ENCODE data around the gene TCF7L2.

The TCF7L2 gene

GRCh38 chr10:112966194-112966855 is 16.3 kb downstream of the TCF7L2 start:
- no peak for DNase-seq (ENCODE audit: low spot score)

- no peak for DNase-seq (ENCODE audit: low spot score)
Measured at GRCh38 chr10:112967200-112967599, 17.2 kb downstream of the TCF7L2 start.

- DNase-seq (ENCODE audit: low spot score), result no peak
Measured at GRCh38 chr10:112969131-112969530, 19.1 kb downstream of the TCF7L2 start.

GRCh38 chr10:112969542-112969941 is 19.5 kb downstream of the TCF7L2 start:
- DNase-seq (ENCODE audit: low spot score), result no peak

- no peak for DNase-seq (ENCODE audit: low spot score)
Measured at GRCh38 chr10:112970021-112970420, 20.0 kb downstream of the TCF7L2 start.

- no peak for DNase-seq (ENCODE audit: low spot score)
Measured at GRCh38 chr10:112972606-112973005, 22.6 kb downstream of the TCF7L2 start.

GRCh38 chr10:112973046-112973445 is 23.0 kb downstream of the TCF7L2 start:
- DNase-seq (ENCODE audit: low spot score), result no peak

GRCh38 chr10:112973805-112974204 is 23.8 kb downstream of the TCF7L2 start:
- no peak for DNase-seq (ENCODE audit: low spot score)

- DNase-seq (ENCODE audit: low spot score), result no peak
Measured at GRCh38 chr10:112977426-112977898, 27.4 kb downstream of the TCF7L2 start.

GRCh38 chr10:112979927-112980326 is 29.9 kb downstream of the TCF7L2 start:
- DNase-seq (ENCODE audit: low spot score), result no peak

GRCh38 chr10:112980937-112981336 is 30.9 kb downstream of the TCF7L2 start:
- no peak for DNase-seq (ENCODE audit: low spot score)

- DNase-seq (ENCODE audit: low spot score), result no peak
Measured at GRCh38 chr10:112981553-112981952, 31.5 kb downstream of the TCF7L2 start.

GRCh38 chr10:112983444-112984056 is 33.5 kb downstream of the TCF7L2 start:
- DNase-seq (ENCODE audit: low spot score), result no peak

GRCh38 chr10:112984756-112985155 is 34.7 kb downstream of the TCF7L2 start:
- DNase-seq (ENCODE audit: low spot score), result no peak

GRCh38 chr10:112985690-112986543 is 35.9 kb downstream of the TCF7L2 start:
- DNase-seq (ENCODE audit: low spot score), result no peak

- DNase-seq (ENCODE audit: low spot score), result no peak
Measured at GRCh38 chr10:112986544-112987190, 36.6 kb downstream of the TCF7L2 start.

- no peak for DNase-seq (ENCODE audit: low spot score)
Measured at GRCh38 chr10:112988839-112989406, 38.9 kb downstream of the TCF7L2 start.

GRCh38 chr10:112989826-112990225 is 39.8 kb downstream of the TCF7L2 start:
- DNase-seq (ENCODE audit: low spot score), result no peak

- DNase-seq (ENCODE audit: low spot score), result no peak
Measured at GRCh38 chr10:112990271-112990670, 40.2 kb downstream of the TCF7L2 start.

GRCh38 chr10:112991888-112992491 is 41.9 kb downstream of the TCF7L2 start:
- no peak for DNase-seq (ENCODE audit: low spot score)

GRCh38 chr10:112996462-112996861 is 46.4 kb downstream of the TCF7L2 start:
- no peak for DNase-seq (ENCODE audit: low spot score)

GRCh38 chr10:112999102-112999501 is 49.1 kb downstream of the TCF7L2 start:
- no peak for DNase-seq (ENCODE audit: low spot score)

All from CD4-positive, alpha-beta T cell treated with Interleukin-6 at 100 ng/mL for 8 hours (primary cell).